GM19193 (cell line): ENCODE data around the gene TMEM170A.

Source experiments
- POLR2A ChIP-seq: IDR thresholded peaks from 4 replicates; pipeline ENCODE4 v1.6.1; 2011; ENCODE audit not compliant: insufficient read depth, insufficient read length; ENCODE audit errors: extremely low read depth

The TMEM170A gene

DNA sequence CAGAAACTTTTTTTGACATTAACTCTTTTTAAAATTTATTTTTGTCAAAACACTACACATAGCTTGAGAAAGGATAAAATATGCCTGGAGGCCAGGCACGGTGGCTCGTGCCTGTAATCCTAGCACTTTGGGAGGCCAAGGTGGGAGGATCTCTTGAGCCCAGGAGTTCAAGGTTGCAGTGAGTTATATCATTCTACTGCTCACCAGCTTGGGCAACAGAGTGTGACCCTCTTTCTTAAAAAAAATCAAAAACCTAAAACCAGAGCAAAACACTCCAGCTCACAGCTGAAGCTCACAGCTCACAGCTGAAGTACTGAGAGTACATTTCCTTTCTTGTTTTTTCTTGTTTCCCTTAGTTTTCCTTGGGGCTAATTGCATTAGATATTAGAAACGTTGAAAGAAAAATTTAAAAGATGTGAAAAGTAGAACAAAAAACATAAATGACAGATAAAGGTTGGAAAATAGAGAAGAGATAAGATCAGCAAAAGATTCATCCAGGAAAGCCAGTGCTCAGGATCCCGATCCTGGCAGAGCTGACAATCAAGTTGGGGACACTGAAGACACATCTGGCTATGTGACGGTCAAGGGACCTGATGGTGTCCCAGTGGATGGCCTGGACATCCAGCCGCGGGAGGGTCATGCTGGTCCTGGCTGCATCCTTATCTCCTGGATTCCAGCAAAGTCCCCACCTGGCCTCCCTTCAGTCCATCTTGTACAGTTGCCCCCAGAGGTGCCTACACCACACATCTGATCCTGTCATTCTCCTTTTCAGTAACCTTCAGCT, 20.9 kb upstream of the TMEM170A start:
- no peak for TF ChIP-seq POLR2A

DNA sequence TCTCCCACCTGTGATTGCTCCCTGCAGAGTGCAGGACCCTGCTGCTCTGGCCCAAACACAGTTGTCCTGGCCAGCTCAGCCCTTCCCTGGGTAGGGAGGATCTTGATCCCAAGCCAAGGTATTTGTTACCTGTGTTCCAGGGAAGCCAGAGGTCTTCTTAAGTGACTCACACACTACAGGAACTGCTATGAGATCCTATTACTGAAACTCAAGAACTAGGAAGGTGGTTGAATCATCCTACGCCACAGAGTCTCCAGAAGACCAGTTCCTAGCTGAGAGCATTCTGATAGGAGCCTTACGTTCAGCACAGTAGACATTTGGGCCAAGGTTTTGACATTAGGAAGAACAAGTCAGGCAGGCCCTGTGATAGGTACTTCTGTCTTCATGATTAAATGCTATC, 18.7 kb upstream of the TMEM170A start:
- no peak for TF ChIP-seq POLR2A

DNA sequence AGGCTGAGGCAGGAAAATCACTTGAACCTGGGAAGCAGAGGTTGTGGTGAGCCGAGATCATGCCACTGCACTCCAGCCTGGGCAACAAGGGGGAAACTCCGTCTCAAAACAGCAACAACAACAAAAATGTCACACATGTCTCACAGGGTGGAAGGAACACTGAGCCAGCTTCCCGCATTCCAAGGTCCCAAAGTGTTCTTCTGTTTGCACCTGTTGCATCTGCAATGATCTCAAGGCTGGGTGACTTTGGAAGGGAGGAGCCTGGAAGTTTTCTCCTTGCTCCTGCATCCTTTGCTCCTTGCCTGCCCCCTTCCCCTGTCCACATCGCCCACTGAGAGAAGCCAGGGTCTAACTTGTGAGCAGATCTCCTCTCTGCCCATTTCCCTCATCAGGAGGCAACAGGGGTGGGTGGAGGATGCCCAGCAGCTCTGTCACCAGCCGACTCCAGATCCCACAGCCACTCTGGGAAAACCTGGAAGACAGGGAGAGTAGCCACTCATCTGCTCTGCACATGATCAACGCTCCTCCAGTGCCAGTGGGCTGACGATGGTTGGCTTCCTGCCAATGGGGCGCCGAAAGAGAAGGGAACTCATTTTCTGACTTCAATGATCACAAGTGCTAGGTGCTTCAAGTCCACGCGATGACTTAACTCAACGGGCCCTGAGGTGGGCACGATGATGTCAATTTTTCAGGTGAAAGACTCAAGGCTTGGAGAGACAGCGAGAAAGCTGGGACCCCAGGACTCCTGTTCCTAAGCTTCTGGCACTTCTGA, 18.1 kb upstream of the TMEM170A start:
- no peak for TF ChIP-seq POLR2A

DNA sequence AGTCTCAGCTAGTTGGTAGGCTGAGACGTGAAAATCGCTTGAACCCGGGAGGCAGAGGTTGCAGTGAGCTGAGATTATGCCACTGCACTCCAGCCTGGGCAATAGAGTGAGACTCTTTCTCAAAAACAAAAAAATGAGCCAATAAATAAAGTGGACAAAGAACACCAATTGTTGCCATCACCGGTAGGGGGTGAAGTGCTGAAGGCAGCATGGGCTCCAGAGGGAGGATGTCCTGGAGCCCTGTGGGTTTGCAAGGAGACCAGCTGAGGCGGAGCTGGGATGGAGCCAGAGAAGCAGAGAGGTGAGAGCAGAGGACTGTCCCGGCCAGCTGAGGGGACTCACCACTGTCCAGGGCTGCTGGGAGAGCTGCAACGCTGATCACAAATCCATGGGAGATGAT, 17.0 kb upstream of the TMEM170A start:
- TF ChIP-seq POLR2A: no peak

DNA sequence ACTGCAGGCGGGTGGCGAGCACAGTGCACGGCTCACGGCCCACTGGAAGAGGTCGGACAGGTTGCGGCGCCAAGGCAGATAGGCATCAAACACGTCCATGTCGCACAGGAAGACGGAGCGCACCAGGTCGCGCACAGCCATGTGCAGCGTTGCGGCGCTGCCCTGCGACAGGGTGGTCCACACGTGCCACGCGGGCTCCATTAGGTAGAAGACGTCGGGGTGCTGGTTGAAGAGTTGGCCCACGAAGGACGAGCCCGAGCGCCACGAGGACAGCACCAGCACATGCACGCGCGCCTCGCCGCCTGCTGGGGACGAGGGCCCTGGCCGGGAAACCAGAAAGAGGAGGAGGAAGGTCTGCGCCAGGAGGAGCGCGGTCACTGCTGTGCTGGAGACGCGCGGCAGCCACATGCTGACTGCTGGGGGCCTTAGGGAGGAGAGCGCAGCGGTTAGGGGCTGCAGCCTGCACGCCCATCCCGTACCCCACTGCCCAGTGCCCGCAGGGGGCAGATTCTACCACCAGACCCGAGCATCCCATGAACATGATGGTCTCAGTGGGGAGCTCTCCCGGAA, 15.0 kb upstream of the TMEM170A start:
- no peak for TF ChIP-seq POLR2A

DNA sequence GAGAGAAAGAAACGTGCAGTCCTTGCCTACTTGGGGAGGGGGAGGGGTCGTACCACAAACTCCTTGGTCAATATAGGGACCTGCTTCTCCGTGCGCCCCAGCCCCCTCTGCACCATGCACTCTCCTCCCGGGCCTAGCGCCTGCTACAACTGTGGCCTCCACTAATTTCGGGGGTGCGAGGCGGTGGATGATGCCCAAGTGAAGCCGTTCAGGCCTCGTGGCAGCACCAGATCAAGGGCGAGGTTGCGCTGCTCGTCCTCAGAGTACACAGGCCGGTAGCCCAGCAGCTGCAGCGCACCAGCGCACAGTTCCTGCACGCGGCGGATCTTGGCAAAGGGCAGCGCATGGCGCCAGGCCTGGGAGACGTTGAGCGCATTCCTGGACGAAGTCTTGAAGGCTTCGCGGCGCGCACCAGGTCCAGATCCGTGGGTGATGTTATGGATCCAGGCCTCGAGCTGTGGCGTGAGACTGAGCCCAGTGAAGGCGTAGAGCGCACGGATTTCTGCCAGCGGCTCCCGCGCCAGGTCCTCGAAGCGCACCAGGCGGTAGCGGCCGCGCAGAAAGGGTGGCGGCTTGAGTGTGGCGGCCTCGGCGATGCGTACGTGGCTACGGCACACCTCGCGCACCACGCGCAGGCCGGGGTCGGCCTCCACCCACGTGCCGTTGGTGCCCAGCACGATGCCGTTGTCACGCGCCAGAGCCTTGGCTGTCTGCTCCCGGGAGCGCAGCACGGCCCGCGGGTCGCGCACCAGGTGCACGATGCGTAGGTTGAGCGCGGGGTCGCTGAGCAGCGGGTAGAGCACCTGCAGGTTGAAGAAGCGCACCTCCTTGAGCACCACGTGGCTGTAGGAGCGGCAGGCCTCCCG, 14.2 kb upstream of the TMEM170A start:
- TF ChIP-seq POLR2A: no peak

DNA sequence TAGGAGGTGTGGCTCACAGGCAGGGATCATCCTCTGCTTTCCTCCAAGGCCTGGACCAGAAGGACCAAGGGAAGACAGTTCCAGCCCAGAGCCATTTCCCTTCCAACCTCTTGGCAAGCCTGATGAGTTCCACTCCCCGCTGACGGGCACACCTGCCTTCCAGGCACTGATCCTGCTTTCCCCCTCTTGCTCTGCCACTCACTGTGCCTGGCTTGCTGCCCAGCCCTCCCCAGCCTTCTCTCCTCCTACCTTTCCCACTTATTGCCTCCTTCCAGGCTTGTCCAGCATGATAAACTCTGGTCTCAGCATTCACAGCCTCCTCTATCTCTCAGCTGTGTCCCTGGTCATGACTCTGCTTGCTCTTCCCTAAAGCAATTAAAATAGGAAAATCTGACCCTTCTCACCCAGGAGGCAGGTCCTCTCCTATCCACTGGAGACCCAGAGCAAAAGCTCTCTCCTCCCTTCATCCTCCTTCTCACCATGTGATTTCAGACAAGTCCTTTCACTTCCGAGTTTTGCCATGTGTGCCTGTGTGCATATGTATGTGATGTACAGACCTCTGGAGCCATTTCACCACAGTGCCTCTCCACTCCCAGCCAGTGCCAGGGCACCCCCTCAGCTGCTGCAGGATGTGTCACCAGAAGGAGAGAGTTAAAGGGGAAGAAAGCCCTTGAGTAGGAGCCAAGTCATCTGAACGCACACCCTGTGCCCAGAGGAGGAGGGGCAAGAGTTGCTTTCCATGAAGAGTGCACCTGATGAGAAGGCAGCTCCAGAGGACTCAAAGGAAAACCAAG, 13.4 kb upstream of the TMEM170A start:
- no peak for TF ChIP-seq POLR2A

DNA sequence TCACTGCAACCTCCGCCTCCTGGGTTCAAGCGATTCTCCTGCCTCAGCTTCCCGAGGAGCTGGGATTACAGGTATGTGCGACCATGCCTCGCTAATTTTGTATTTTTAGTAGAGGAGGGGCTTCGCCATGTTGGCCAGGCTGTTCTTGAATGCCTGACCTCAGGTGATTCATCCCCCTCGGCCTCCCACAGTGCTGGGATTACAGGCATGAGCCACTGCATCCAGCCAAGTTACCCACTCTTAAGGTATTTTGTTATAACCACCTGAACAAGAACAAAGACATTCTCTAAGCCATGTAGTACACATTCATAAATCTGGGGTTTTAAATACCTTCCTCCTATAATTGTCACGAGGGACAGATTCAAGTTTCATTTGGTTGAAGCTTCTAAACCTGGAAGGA, 12.3 kb upstream of the TMEM170A start:
- no peak for TF ChIP-seq POLR2A

GRCh38 chr16:75475420-75475847, 10.9 kb upstream of the TMEM170A start:
- no peak for TF ChIP-seq POLR2A

GRCh38 chr16:75472908-75473877, 8.7 kb upstream of the TMEM170A start:
- no peak for TF ChIP-seq POLR2A

GRCh38 chr16:75471723-75472633, 7.5 kb upstream of the TMEM170A start:
- TF ChIP-seq POLR2A: no peak

- no peak for TF ChIP-seq POLR2A
Observed at GRCh38 chr16:75466760-75467159, 2.3 kb upstream of the TMEM170A start.
